DND-41 (cell line): ENCODE measurements around the gene HDDC2.

Source experiments
- EZH2 ChIP-seq: IDR thresholded peaks from 3 replicates; pipeline ENCODE4 v1.6.1; 2012; ENCODE audit warnings: borderline replicate concordance, low read depth, mild to moderate bottlenecking, moderate library complexity, low read length, inconsistent platforms; ENCODE audit not compliant: severe bottlenecking
- TF ChIP-seq, protein P1 (sequence below): IDR thresholded peaks from 2 replicates; pipeline ENCODE4 v1.5.1; 2012; ENCODE audit warnings: borderline replicate concordance, low read length, moderate library complexity, mild to moderate bottlenecking; ENCODE audit not compliant: poor library complexity, severe bottlenecking; ENCODE audit errors: extremely low read depth

DNA sequence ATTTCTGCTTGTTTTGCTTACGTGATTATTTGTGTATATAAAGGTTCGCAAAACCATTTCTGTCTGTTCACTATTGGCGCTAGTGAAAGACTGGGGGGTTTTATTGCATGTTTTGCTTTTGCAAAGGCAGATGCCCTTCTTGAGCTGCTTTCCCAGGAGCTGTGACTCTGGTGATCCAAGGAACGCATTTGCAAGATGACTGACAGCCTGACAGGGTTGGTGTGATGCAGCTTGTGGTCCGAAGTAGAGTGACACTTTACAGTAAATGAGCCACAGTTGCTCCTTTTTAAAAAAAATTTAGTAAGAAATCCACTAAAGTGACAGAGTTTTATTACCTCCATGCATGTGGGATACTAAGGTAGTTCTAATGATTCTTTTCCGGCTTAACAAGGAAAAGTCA lies 74.5 kb downstream of the HDDC2 start:
- TF ChIP-seq, protein P1, sequence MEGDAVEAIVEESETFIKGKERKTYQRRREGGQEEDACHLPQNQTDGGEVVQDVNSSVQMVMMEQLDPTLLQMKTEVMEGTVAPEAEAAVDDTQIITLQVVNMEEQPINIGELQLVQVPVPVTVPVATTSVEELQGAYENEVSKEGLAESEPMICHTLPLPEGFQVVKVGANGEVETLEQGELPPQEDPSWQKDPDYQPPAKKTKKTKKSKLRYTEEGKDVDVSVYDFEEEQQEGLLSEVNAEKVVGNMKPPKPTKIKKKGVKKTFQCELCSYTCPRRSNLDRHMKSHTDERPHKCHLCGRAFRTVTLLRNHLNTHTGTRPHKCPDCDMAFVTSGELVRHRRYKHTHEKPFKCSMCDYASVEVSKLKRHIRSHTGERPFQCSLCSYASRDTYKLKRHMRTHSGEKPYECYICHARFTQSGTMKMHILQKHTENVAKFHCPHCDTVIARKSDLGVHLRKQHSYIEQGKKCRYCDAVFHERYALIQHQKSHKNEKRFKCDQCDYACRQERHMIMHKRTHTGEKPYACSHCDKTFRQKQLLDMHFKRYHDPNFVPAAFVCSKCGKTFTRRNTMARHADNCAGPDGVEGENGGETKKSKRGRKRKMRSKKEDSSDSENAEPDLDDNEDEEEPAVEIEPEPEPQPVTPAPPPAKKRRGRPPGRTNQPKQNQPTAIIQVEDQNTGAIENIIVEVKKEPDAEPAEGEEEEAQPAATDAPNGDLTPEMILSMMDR, result no peak
- TF ChIP-seq EZH2, result no peak
